Inflammatory macrophage treated with lipopolysaccharide for 1 hour (primary cell): ENCODE data around the gene TNFRSF17.
"Not testable (repeated sequence)": the region's sequence is repeated elsewhere in the genome, so short reads cannot be mapped to it uniquely, and the experiment has no call there.

Experiments used
- DNase-seq, 2 donors: peaks; one replicate each; pipeline ENCODE4 v3.0.0-alpha.2; 2020 to 2022

The TNFRSF17 gene

GRCh38 chr16:11964761-11965551 lies at the start of gene TNFRSF17:
Gene TNFRSF17 (plus strand): TSS chr16:11965210. CDS start chr16:11965325, 115 bp downstream.
- DNase-seq = no peak

DNA sequence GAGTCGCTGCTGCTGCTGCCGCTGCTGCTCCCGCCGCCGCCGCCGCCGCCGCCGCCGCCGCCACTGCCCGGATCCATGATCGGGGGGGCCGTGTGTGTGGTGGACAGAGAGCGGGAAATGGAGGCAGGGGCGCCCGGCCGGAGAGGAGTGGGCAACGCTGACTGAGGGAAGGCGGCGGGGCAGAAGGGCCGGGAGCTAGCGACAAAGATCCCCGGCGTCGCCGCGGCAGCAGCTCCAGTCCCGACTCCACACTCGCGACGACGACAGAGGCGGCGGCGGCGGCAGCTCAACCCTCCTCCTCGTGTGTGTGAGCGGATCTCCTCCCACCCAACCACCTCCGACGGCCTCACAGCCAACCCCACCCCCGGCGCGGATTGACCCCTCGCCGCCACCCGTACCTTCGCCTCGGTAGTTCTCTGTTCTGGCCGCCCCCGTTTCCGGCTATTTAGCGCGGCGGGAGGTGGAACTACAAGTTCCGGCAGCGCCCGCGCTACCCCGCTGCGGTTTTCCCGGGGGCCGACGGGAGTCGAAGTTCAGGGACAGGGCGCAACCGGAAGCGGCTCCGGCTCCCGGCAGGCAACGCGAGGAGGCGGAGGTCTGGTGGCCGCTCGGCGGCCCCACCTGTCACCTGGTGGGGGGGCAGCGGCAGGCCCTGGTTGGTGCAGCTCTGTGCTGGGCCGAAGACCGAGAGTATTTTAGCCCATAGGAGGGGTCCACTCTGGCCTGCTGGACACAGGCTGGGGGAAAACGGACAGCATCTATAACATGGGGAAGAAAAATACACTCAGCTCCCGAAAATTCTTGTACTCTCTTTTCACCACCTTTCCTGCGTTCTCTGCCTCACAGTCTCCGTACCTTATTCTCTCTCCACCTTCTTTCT lies 49.1 kb upstream of the TNFRSF17 start, which contains the start of gene GSPT1:
Gene GSPT1, minus strand, starts transcription at position 313 of the 880 bp plus-strand sequence. Its CDS starts 236 bp downstream, at position 77.
- DNase-seq = peak; percentile 98 to 99

DNA sequence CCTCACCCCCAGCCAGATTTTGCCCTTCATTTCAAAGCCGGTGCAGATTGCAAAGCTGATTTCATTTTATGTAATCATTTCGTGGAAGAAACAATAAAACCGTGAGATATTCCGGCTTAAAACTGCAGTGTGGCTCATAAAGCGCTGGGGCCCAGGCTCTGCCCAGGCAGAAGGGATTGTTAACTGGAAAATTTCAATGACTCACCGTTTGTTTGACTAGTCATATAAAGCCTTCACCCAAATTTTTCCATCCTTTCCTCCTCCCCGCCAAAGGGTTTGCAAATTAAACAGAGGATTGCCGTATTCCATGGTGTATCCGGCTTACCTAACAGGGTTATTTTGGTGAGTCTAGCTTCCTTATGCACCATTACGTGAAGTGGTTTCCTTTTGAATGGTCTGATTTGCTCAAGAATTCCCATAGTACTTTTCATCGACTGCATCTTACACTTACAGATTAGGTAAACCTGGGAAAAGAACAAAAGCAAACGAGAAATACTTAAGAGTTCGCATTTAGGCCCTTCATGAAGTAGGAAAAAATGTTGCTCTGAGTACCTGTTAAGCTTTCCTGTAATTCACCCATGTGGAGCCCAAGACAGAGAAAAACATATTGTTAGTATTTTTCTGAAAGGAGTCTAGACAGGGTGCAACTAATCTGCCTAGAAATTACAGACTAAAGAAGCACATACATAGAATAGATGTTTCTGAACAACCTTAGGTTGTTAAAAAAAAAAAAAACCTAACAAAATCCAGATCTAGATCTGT lies 48.3 kb upstream of the TNFRSF17 start:
- peak in 1 of 2 donors; percentile 9 for DNase-seq

GRCh38 chr16:11924046-11924445 lies 41.0 kb upstream of the TNFRSF17 start:
- DNase-seq = not testable (repeated sequence)

DNA sequence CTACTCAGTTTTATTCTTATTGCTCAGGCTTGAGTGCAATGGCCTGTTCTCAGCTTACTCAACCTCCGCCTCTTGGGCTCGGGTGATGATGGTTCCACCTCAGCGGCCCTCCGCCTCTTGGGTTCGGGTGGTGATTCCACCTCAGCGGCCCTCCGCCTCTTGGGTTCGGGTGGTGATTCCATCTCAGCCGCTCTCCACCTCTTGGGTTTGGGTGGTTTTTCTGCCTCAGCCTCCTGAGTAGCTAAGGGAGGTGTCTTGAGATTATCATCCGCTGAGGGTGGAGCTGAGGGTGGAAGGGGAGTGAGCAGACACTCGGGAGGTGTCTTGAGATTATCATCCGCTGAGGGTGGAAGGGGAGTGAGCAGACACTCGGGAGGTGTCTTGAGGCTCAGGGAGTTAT lies 37.7 kb upstream of the TNFRSF17 start:
- not testable (repeated sequence) for DNase-seq

DNA sequence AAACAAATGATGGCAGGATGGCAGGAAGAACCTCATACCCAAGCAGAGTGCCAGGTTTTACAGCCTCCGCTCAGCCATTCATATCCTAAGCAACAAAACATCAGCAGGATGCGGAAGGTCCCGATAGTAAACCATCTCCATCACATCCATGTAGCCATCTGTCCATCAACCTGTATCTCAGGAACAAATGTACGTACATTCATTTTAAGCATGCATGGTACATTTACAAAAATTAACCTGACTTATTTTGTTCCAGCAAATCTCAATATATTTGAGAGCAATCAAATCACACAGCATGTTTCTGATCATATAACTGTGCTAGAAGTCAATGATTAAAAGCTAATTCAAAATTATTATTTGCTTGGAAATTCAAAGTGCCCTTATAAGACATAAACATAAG lies 23.1 kb upstream of the TNFRSF17 start, which contains the start of gene NPIPB2:
Gene NPIPB2, minus strand, starts transcription at position 101 of the 400 bp plus-strand sequence. Its CDS starts 0 bp downstream, at position 101.
- not testable (repeated sequence) for DNase-seq

DNA sequence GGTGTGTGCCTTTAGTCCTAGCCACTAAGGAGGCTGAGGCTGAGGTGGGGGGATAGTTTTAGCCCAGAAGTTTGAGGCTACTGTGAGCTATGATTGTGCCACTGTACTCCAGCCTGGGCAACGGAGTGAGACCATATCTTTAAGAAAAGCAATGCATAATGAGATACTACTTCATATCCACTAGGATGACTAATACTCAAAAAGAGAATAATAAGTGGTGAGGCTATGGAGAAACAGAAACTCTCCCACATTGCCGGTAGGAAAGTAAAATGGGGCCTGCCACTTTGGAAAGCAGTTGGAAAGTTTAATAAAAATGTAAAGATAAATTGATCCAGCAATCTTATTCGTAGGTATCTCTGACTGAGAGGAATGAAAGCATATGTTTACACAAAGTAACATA lies 18.6 kb upstream of the TNFRSF17 start:
- no peak for DNase-seq

DNA sequence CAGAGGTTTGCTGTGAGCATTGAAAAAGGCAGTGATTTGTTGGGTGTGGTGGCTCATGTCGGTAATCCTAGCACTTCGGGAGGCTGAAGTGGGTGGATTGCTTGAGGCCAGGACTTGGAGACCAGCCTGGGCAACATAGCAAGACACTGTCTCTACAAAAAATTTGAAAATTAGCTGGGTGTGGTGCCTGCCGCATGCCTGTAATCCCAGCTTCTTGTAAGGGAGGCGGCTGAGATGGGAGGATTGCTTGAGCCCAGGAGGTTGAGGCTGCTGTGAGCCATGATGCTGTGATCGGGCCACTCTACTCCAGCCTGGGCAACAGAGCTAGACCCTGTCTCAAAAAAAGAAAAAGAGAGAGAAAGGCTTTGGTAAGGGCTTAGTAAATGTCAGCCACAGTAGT lies 16.2 kb upstream of the TNFRSF17 start:
- DNase-seq = no peak

- peak; percentile 40 to 68 for DNase-seq
Measured at GRCh38 chr16:11949527-11949926, 15.5 kb upstream of the TNFRSF17 start.

- DNase-seq = no peak
Measured at GRCh38 chr16:11950388-11950787, 14.6 kb upstream of the TNFRSF17 start.

DNA sequence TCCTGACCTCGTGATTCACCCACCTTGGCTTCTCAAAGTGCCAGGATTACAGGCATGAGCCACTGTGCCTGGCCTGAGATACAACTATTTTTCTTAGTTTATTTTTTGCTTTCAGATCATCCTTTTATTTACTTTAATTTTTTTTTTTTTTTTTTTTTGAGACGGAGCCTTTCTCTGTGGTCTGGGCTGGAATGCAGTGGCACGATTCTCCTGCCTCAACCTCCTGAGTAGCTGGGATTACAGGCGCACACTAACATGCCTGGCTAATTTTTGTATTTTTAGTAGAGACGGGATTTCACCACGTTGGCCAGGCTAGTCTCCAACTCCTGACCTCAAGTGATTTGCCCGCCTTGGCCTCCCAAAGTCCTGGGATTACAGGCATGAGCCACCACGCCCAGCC lies 11.4 kb upstream of the TNFRSF17 start:
- DNase-seq = not testable (repeated sequence)

DNA sequence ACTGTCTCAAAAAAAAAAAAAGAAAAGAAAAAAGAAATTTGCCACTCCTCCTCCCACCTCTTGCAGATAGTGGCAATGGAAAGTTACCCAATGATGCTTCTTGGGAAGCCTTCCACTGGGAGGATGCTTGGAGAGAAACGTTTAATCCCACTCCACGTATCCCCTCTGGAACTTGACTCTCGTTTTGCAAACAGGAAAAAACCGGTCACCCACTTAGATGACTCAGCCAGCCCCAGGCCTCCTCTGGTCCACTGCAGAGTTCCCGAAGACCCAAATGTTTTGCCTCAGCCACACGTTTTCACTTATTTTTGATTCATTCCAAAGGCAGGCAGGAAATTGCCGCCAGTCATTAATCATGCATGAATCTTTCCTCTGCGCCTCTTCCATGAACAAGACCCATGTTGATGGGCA lies 9.3 kb upstream of the TNFRSF17 start:
- no peak for DNase-seq

GRCh38 chr16:11956558-11956957 lies 8.5 kb upstream of the TNFRSF17 start:
- no peak for DNase-seq

DNA sequence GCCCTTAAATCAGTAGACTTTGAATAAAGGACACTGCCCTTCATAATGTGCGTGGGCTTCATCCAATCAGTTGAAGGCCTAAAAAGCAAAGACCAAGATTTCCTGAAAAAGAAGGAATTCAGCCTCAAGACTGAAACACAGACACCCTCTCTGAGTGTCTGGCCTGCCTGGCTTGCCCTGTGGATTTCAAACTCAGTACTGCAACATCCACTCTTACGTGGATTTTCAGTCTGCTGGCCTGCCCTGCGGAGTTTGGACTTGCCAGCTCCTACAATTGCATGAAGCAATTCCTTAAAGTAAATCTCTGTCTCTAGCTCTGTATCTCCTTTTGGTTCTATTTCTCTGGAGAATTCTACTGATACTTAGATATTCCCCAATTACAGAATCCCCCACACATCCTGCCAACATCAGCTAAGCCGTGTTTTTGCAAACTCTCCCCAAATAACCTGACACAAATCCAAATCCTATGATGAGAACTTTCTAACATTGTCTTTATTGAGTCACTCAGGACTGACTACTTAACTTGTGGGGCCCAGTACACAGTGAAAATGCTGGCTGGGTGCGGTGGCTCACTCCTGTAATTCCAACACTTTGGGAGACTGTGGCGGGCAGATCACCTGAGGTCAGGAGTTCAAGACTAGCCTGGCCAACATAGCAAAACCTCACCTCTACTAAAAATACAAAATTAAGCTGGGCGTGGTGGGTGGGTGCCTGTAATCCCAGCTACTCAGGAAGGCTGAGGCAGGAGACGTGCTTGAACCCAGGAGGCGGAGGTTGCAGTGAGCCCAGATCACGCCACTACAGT lies 7.2 kb upstream of the TNFRSF17 start:
- no peak for DNase-seq

DNA sequence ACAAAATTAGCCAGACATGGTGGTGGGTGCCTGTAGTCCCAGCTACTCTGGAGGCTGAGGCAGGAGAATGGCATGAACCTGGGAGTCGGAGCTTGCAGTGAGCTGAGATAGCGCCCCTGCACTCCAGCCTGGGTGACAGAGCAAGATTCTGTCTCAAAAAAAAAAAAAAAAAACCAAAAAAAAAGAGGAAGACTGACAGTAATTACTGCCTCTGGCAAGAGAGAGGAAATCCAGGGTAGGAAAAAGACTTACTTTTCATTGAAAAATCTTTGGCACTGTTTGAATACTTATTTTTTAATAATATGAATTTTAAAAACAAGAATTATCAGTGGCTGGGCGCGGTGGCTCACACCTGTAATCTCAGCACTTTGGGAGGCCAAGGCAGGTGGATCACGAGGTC lies 2.6 kb upstream of the TNFRSF17 start:
- not testable (repeated sequence) for DNase-seq

GRCh38 chr16:11962978-11963377 lies 2.0 kb upstream of the TNFRSF17 start:
- not testable (repeated sequence) for DNase-seq

DNA sequence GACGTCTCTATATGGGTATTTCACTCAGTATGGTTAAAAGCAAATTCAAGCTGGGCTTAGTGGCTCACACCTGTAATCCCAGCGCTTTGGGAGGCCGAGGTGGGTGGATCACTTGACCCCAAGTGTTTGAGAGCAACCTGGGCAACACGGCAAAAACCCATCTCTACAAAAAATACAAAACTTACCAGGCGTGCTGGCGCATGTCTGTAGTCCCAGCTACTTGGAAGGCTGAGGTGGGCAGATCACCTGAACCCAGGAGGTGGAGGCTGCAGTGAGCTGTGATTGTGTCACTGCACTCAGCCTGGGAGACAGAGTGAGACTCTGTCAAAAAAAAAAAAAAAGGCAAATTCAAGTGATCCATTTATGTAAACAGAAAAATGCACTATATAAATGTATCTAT lies 1.3 kb upstream of the TNFRSF17 start:
- no peak for DNase-seq

- DNase-seq = no peak
Measured at GRCh38 chr16:11966173-11966572, 1.2 kb downstream of the TNFRSF17 start.

DNA sequence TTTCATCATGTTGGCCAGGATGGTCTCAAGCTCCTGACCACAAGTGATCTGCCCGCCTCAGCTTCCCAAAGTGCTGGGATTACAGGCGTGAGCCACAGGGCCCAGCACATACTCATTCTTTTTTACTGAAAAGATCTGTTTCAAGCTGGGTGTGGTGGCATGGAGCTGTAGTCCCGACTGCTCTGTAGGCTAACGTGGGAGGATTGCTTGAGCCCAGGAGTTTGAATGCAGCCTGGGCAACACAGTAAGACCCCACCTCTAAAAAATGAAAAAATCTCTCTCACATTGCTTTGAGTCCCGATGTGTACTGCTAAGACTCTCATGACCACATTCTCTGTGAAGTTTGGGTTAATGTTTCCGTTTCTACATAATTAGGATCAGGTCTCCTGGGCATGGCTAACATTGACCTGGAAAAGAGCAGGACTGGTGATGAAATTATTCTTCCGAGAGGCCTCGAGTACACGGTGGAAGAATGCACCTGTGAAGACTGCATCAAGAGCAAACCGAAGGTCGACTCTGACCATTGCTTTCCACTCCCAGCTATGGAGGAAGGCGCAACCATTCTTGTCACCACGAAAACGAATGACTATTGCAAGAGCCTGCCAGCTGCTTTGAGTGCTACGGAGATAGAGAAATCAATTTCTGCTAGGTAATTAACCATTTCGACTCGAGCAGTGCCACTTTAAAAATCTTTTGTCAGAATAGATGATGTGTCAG lies 2.3 kb downstream of the TNFRSF17 start:
- no peak for DNase-seq

- DNase-seq = no peak
Measured at GRCh38 chr16:11968577-11968976, 3.6 kb downstream of the TNFRSF17 start.

GRCh38 chr16:11970292-11970691 lies 5.3 kb downstream of the TNFRSF17 start:
- DNase-seq = not testable (repeated sequence)
